22Rv1 (cell line): Measurements from ENCODE around the gene PLAAT1.

Experiments used
- CTCF ChIP-seq: fragments of 450-650 bp; IDR thresholded peaks from 2 replicates; pipeline ENCODE4 v1.5.1; 2017; ENCODE audit warnings: mild to moderate bottlenecking
- ZFX ChIP-seq: fragments of 450-650 bp; IDR thresholded peaks from 2 replicates; pipeline ENCODE4 v1.6.1; 2017; ENCODE audit warnings: antibody characterized with exemption, borderline replicate concordance

DNA sequence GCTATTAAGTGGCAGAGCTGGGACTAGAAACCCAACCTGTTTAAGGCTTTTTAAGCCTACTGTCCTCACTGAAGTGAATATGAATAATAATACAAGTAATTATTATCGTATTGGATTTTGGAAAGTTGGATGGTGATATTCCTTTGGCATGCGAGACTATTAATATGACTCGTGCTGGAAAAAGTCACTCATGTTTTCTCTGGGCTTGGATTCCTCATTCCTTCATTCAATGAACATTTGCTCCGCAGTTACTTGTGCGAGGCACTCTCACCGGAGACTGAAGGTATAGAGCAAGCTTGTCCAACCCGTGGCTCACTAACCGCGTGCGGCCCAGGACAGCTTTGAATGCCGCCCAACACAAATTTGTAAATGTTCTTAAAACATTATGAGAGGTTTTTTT lies 694 bp downstream of the PLAAT1 start:
- TF ChIP-seq CTCF (no peak), ZFX (no peak)
